Progenitor cell of endocrine pancreas (in vitro differentiated cells): ENCODE results near the gene MCM3AP. TPM values are rescaled to one million over a fixed set of nuclear protein-coding genes. Genes with fewer than 3 reads are reported as not detected.

Experiments
- DNase-seq: peaks from one replicate; pipeline ENCODE4 v3.0.0; 2021; ENCODE audit warnings: low spot score; ENCODE audit not compliant: unreplicated experiment
- H3K27ac Mint-ChIP-seq: 2 replicates; pipeline ENCODE4 v1.8.0; 2021; ENCODE audit warnings: mild to moderate bottlenecking, moderate library complexity, mixed read lengths
- H3K27me3 Mint-ChIP-seq: 2 replicates; pipeline ENCODE4 v1.8.0; 2021; ENCODE audit warnings: mixed read lengths
- H3K36me3 Mint-ChIP-seq: 2 replicates; pipeline ENCODE4 v1.8.0; 2022; ENCODE audit warnings: mixed read lengths; ENCODE audit not compliant: insufficient read depth
- H3K4me1 Mint-ChIP-seq: 2 replicates; pipeline ENCODE4 v1.8.0; 2021; ENCODE audit warnings: low read depth, mixed read lengths
- H3K4me3 Mint-ChIP-seq: 2 replicates; pipeline ENCODE4 v1.8.0; 2021; ENCODE audit warnings: low read depth, mild to moderate bottlenecking, moderate library complexity, mixed read lengths
- H3K9me3 Mint-ChIP-seq: 2 replicates; pipeline ENCODE4 v1.8.0; 2021; ENCODE audit warnings: low read depth, mixed read lengths
- total RNA-seq: library from RNA; stranded (reverse); gene quantifications from 2 replicates; pipeline ENCODE4 v1.2.1, GENCODE V29; 2021
- TF ChIP-seq, protein P1 (sequence below): fragments of 200-600 bp; sonication (generic); IDR thresholded peaks from one replicate; pipeline ENCODE4 v1.5.0; 2021; ENCODE audit warnings: antibody characterized with exemption, mild to moderate bottlenecking; ENCODE audit not compliant: unreplicated experiment

MCM3AP gene
- total RNA-seq, 1 donor from 2014 or later, result 131 TPM

DNA sequence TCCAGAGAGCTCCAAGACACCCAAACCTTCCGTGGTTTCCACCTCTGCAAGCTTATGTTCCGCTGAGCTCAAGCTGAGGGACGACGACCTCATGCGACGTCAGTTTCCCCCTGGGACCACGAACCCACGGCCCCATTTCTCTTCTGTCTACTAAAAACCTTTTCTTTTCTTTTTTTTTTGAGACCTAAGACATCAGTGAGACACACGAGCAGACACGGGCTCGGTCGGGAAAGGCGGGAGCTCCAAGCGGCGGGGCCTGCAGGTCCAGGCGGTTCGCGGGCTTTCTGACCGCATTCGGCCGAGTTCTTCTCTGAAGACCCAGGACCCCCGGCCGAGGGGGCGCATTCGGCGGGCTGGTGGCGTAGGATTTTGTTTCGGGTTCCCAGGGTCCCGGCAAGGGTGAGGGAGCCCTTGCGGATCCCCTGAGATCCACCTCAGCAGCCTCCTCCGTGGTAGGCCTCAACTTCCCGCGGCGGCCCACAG lies 37.9 kb upstream of the MCM3AP start:
- no peak for DNase-seq
- peak overlapping the region; percentile 88 for H3K4me3 Mint-ChIP-seq
- no peaks in the 10 kb centered on the region for H3K9me3 Mint-ChIP-seq
- H3K36me3 Mint-ChIP-seq, result peaks cover 10% of the 10 kb centered on the region
- TF ChIP-seq, protein P1, sequence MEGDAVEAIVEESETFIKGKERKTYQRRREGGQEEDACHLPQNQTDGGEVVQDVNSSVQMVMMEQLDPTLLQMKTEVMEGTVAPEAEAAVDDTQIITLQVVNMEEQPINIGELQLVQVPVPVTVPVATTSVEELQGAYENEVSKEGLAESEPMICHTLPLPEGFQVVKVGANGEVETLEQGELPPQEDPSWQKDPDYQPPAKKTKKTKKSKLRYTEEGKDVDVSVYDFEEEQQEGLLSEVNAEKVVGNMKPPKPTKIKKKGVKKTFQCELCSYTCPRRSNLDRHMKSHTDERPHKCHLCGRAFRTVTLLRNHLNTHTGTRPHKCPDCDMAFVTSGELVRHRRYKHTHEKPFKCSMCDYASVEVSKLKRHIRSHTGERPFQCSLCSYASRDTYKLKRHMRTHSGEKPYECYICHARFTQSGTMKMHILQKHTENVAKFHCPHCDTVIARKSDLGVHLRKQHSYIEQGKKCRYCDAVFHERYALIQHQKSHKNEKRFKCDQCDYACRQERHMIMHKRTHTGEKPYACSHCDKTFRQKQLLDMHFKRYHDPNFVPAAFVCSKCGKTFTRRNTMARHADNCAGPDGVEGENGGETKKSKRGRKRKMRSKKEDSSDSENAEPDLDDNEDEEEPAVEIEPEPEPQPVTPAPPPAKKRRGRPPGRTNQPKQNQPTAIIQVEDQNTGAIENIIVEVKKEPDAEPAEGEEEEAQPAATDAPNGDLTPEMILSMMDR, result no peak
- H3K27me3 Mint-ChIP-seq, result no peaks in the 10 kb centered on the region
- peak overlapping the region; percentile 89 for H3K27ac Mint-ChIP-seq
- peaks cover 31% of the 10 kb centered on the region for H3K4me1 Mint-ChIP-seq

DNA sequence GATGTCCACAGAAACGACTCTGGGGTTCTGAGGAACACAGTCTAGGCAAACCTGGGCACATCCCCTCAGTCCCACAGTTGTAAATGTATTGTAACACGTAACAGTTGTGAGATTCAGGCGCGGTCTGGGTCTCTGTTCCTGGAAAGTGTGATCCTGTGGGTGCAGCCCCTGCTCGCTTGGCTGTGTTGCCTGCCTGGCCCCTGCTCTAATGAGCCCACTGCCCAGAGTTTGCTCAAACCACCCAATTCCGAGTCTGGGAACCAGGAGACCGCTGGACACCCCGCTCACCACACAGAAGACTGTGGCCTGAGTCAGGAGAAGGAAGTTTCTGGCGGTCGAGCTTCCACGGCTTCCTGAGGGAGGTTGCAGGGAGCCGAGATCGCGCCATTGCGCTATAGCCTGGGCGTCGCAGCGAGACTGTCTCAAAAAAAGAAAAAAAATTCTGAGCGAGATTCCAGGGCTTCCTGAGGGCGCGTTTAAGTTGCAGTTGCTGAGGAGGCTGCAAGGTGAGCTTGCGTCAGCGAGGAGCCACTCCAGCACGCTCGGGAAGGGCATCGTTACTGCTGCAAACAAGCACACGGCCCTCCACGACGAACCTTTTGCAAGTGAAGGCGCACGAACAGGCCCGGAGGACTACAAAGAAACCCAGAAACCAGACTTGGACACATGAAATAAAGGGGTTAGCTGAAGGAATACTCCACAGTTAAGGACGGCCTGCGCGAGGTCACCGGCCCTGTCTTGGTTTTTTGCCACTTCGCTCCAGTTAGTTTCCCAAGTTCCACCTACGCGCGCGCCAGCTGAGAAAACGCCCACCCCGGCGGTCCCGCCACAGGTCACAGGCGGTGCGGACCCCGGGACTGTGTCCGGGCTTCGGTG lies 37.2 kb upstream of the MCM3AP start:
- no peaks in the 10 kb centered on the region for H3K9me3 Mint-ChIP-seq
- H3K4me3 Mint-ChIP-seq, result peak overlapping the region; percentile 88
- H3K27me3 Mint-ChIP-seq, result no peaks in the 10 kb centered on the region
- TF ChIP-seq, protein P1, result no peak
- H3K4me1 Mint-ChIP-seq, result peaks cover 32% of the 10 kb centered on the region
- peak overlapping the region; percentile 89 for H3K27ac Mint-ChIP-seq
- H3K36me3 Mint-ChIP-seq, result peaks cover 7% of the 10 kb centered on the region
- no peak for DNase-seq

DNA sequence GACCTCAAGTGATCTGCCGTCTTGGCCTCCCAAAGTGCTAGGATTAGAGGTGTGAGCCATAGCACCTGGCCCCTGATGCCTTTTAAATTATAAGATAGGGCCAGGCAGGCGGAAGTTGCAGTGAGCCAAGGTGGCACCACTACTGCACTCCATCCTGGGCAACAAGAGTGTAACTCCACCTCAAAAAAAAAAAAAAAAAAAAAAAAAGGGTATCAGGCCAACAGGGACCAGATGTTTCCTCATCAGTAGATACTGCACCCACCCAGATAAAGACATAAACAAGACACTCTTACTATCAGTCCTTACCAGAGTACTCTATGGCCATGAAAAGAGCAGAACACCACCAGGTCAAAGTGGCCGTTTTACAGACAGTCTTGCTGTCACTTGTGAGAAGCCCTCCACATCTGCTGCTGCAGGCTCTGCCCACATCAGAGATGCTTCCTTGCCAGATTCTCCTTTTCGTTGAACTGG lies 35.0 kb upstream of the MCM3AP start:
- H3K27ac Mint-ChIP-seq, result no peak overlapping the region

DNA sequence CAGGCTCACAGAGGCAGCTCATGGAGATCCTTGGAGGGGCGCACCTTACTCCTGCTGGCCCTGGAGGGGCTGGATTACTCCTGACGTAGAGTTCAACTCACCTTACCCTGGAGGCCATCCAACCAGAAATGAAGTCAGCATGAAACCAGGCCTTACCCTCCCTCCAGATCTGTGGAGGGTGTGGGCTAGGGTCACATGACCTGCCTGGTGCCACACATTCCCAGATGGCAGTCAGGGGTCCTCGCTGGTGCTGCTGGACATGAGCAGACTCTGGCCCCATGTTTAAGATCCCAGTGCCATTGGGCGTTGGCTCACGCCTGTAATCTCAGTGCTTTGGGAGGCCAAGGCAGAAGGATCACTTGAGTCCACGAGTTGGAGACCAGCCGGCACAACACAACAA lies 33.8 kb upstream of the MCM3AP start:
- Mint-ChIP-seq H3K36me3 (peaks cover 2% of the 10 kb centered on the region), H3K4me1 (peaks cover 22% of the 10 kb centered on the region), H3K27me3 (no peaks in the 10 kb centered on the region), H3K27ac (no peak overlapping the region), H3K4me3 (no peak overlapping the region), H3K9me3 (no peaks in the 10 kb centered on the region)
- DNase-seq, result no peak
- TF ChIP-seq, protein P1, result no peak

More for the DNA sequence above, 35.0 kb upstream of the MCM3AP start:
- H3K27me3 Mint-ChIP-seq, result no peaks in the 10 kb centered on the region
- peaks cover 23% of the 10 kb centered on the region for H3K4me1 Mint-ChIP-seq
- TF ChIP-seq, protein P1, result no peak
- H3K9me3 Mint-ChIP-seq, result no peaks in the 10 kb centered on the region
- DNase-seq, result no peak
- peak overlapping the region; percentile 33 for H3K4me3 Mint-ChIP-seq
- peaks cover 2% of the 10 kb centered on the region for H3K36me3 Mint-ChIP-seq

DNA sequence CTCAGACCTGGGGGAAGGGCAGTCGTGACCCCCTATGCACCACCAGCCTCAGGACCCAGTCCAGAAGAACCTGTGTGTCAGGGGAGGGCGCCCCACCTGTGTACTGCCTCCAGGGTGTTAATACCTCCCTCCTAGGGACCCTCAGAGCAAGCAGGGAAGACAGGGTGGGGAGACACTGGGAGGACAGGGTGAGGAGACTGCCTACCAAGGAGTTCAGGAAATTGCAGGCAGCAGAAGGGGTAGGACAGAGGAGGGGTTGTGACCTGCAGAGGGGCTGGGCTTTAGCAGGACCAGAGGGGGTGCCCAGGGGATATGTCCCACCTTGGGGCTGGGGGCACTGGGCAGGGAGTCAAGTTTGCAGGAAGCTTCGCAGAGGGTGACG lies 33.0 kb upstream of the MCM3AP start:
- TF ChIP-seq, protein P1, result no peak
- H3K27me3 Mint-ChIP-seq, result no peaks in the 10 kb centered on the region
- DNase-seq, result no peak
- H3K9me3 Mint-ChIP-seq, result no peaks in the 10 kb centered on the region
- peak overlapping the region; percentile 52 for H3K27ac Mint-ChIP-seq
- peaks cover 4% of the 10 kb centered on the region for H3K36me3 Mint-ChIP-seq
- H3K4me3 Mint-ChIP-seq, result no peak overlapping the region
- H3K4me1 Mint-ChIP-seq, result peaks cover 22% of the 10 kb centered on the region
